NCI-H524 treated with DMSO at 0.1 percent for 48 hours (cell line): ENCODE results near the gene MRFAP1L1.
"Not testable (repeated sequence)": the region's sequence is repeated elsewhere in the genome, so short reads cannot be mapped to it uniquely, and the experiment has no call there.

Experiments
- DNase-seq: peaks from one replicate; lab custom pipeline; 2025; lab: John Stamatoyannopoulos, UW

MRFAP1L1 gene

GRCh38 chr4:6709230-6710114, at the start of gene MRFAP1L1:
MRFAP1L1 (minus strand) TSS chr4:6709865; CDS start chr4:6709629, 236 bp downstream.
- DNase-seq: peak; percentile 78

DNA sequence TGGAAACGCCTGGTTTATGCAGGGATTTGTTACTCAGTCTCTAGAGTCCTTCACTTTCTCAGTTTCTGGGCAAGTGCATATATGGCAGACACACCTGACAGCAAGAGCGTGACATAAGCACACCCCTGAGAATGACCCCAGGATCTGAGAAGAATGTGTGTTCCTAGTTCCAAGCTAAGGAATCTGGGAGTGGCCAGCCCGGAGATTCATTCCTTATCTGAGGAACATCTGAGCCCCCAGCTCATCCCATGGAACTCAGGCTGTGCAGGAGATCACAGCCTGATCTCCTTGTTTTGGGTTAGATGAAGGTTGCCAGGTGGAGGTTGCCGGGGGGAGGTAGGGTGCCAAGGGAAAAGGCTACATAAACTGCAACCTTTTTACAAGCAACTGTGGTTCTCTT, 49.1 kb upstream of the MRFAP1L1 start:
- no peak for DNase-seq

GRCh38 chr4:6756345-6756744, 46.7 kb upstream of the MRFAP1L1 start:
- not testable (repeated sequence) for DNase-seq

GRCh38 chr4:6755088-6755753, 45.6 kb upstream of the MRFAP1L1 start:
- no peak for DNase-seq

DNA sequence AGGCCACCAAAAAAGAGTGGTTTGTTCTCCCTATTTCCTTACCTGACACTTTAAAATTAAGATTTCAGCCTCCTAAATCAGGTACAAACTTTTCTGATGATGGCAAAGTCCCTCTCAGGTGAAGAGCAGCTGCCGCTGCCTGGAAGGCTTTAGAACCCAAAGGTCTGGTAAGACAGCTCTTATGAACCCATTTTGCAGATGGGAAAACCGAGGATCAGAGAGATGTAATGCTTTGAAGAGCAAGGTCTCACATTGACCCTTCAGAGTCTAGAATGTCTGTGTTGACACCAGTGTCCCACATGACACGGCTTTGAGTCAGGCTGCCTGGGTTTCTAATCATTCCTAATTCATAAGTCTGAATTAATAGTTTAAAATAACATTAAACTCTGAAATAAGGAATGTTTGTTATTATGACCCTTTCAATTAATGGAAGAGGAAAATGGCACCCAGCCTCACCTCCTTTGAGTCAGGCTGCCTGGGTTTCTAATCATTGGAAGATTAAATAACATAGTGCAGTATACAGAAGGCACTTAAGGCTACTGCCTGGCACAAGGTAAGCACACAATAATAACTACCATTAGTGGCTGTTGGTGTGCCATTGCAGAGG, 44.9 kb upstream of the MRFAP1L1 start:
- DNase-seq: no peak

- no peak for DNase-seq
Observed at GRCh38 chr4:6753891-6754290, 44.2 kb upstream of the MRFAP1L1 start.

GRCh38 chr4:6753103-6753560, 43.5 kb upstream of the MRFAP1L1 start:
- no peak for DNase-seq

DNA sequence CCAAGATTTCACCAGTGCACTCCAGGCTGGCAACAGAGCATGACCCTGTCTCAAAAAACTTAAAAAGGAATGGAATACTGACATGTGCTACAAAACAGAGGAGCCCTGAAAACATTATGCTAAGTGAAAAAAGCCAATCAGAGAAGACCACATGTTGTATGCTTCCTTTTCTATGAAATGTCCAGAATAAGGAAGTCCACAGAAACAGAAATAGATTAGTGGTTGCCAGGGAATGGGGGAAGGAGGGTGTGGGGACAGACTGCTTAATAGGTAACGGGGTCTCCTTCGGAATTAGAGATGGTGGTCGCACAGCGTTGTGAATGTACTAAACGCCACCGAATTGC, 42.8 kb upstream of the MRFAP1L1 start:
- DNase-seq: no peak

GRCh38 chr4:6751611-6752485, 42.2 kb upstream of the MRFAP1L1 start:
- no peak for DNase-seq

- DNase-seq: no peak
Observed at GRCh38 chr4:6750286-6751221, 40.9 kb upstream of the MRFAP1L1 start.

DNA sequence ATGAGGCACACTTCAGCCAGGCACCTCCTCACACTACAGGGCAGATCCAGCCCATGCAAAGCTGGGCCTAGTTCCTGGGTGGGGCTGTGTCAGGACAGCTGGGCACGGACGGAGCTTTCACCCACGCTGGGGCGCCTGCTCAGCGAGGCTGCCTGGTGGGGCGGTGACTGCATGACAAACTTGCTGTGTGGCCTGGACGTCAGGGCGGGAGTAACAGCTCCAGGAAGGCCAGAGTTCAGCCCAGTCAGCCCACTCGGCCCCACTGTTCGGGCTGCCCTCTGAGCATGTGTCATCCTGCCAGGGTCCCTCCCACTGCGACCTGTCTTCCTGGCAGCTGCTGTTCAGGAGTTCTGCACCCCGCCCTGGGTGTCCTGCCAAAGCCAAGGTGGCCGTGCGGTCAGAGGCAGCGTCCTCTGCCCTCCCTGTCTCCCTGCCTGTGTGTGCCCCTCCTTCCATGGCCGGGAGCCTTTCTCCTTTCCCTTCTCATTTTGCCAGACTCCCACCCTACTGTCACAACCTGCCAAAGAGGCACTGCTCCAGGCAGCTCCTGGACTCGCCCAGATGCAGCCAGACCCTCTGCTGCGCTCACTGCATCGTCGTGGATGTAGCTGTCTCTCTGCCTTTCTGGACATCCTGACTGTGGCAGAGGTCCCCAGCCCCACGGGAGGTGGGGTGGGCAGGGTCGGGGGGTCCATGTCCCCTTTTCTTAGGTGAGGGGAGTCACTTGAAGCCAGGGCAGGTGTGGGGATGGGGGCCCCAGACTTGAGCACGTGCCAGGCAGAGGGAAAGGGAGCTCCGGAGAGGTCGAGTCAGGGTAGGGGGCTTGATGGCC, 39.9 kb upstream of the MRFAP1L1 start:
- DNase-seq: no peak

DNA sequence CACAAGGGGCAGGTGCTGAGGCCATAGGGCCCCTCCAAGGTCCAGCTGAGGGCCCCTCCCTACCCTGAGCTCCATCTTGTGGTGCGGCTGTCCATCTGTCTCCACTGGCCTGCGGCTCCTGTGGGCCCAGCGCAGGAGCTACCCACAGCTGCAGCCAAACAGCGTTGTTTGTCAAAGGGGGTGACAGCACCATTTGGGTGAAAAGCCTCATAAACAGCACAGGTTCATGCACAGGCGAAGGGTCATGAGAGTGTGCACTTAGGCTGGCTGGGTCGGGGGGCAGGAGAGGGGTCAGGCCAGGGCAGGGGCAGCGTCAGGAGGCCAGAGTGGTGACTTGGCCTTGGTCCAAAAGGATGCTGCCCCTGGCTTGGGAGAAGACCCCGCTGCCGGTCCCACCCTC, 38.6 kb upstream of the MRFAP1L1 start:
- DNase-seq: no peak

DNA sequence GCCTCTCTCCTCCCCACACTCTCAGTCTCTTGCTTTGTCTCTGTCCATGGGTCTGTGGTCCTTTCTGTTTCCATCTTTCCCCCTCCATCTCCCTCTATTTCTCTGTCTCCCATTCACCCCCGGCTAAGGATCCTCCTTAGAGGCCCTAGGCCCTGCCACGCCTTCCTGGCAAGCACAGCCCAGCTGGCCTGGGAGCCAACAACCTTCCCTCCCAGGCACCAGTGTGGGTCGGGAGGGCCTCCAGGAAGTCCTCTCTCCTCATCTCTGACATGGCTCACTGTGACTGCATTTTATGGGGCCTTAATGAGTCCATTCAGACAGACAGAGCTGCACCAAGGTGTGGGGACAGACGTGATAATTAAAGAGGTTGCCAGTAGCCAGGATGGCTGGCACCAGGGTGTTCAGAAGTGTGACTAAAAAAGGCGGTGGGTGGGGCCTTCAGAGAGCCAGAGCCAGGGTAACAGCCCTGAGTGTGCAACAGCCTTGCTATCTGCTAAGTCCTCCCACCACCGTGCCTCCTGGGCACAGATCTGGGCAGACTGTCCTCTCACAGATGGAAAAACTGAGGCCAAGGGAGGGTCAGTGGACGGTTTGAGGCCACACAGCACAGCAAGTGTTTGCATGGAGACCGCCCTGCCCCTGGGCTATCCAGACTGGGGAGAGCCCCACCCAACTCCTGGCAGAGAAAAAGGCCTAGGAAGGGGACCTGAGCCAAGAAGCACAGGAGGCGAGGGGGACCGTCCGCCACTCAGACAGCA, 37.8 kb upstream of the MRFAP1L1 start:
- no peak for DNase-seq

DNA sequence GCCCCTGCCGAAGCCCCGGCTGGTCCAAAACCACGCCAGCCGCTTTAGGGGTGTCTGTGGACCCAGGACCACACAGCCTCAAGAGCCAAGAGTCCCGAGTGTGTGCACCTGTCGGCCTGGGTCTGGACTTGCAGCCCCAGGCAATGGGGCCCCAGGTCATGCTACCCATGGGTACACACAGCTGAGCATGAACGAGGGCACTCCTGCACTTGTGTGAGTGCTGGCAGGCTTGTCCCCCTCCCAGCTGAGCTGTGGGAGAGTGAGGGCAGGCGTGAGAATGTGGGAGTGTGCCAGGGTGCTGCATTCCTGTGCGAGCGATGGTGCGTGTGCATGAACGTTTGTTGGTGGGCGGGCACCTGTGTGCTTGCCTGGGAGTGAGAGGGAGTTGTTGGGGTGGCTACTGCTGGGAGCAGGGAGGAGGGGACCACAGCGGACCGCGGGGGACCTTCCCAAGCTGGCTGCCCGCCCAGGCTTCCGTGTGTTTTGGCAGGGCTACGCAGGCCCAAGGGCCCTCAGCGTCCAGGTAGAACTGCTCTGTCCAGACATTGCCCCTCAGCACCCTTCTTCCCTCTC, 37.1 kb upstream of the MRFAP1L1 start:
- no peak for DNase-seq

- DNase-seq: no peak
Observed at GRCh38 chr4:6742989-6743388, 33.3 kb upstream of the MRFAP1L1 start.

DNA sequence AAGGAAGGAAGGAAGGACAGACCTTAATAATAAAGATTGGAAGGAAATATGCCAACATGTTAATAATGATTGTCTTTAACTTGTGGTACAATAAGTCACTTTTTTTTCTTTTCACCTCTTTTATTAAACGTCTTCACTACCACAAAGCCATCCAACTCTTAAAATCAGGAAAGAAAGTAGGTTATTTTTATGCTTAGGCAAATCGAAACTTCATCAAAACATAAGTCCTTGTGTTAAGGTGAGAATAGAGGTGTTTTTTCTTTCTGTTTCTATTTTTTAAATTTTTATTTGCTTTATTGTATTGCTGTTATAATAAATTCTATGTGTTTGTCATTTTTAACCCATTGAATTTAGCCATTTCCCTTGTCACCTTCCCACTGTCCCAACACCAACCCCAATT, 32.8 kb upstream of the MRFAP1L1 start:
- DNase-seq: no peak

DNA sequence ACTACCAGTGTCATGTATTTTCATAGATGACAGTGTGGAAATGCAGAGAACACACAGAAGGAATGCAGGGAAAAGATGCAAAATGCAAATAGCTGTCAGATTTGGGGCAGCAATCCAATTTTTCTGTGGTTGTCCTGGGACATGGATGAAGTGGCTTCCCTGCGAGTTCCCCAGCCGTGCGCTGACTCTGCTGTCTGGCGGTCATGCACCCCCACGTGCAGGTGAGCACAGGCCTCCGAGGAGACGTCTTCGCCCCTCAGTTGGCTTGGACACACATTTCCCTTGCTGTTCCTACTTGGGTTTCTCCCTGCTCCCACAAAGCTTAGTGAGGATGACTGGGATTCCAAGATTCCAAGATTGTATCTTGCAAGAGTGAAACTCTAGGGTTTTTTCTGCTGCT, 30.7 kb upstream of the MRFAP1L1 start:
- DNase-seq: no peak

GRCh38 chr4:6739920-6740319, 30.3 kb upstream of the MRFAP1L1 start:
- no peak for DNase-seq
